ENCODE measurements around the gene FTSJ3.

Gene FTSJ3

DNA sequence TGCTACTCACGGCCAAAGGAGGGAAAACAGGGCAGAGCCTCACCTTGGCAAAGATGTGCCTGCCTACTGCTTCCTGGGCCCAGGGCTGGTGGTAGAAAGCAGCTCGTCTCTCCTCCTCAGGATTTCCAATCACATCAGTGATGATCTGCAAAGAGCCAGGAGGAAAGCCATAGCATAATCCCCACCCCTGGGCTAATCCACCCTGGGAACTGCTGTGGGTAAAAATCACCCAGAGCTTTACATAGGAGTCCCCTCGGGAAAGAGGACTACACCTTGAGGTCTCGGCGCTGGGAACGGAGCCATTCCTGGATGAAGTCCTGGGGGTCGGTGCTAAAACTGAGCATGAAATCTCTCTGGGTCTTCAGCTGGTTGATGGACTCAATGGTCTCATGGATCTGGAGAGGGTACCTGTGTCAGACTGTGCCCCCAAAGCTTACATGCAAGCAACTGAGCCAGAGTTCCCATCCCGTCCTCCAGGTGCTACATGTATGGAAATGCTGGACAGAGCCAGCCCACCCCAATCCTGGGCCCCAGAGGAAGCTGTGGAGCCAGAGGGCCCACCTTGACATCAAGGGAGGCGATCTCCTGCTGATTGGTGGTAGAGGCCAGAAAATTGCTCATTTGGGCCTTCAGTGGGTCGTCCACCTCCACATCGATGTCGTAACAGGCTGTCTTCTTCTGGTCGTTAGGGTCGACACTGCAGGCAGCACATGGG, 5.7 kb upstream of the FTSJ3 start:
- Histone ChIP-seq H3K9me3 (ENCODE audit: control extremely low read depth in 1 of 5, control insufficient read depth in 4 of 5, insufficient read depth in 2 of 5, low read depth in 1 of 5, low read length in 4 of 5) (no peaks in the 10 kb centered on the region), H3K27ac (ENCODE audit: insufficient read depth in 1 of 2, low read depth in 1 of 2, low read length in 2 of 2, poor library complexity in 1 of 2, severe bottlenecking in 2 of 2) (no peak overlapping the region), H3K4me3 (ENCODE audit: control insufficient read depth in 1 of 7, extremely low read depth in 1 of 7, insufficient read depth in 4 of 7, low read depth in 2 of 7, low read length in 6 of 7) (no peak overlapping the region), H3K36me3 (ENCODE audit: control insufficient read depth in 4 of 4, insufficient read depth in 4 of 4, low read length in 3 of 4) (peaks cover 2 to 94% (median 65%) of the 10 kb centered on the region in 4 experiments), H3K4me1 (ENCODE audit: control extremely low read depth in 1 of 4, control insufficient read depth in 4 of 4, insufficient read depth in 4 of 4, low read length in 3 of 4) (peaks cover 5 to 39% (median 26%) of the 10 kb centered on the region in 4 experiments), H3K27me3 (replicated peaks in 2 of 5; ENCODE audit: control insufficient read depth in 4 of 5, insufficient read depth in 5 of 5, low read length in 4 of 5) (no peaks in the 10 kb centered on the region)
- ChIA-PET CTCF (interaction anchor here (0.8 to 6.1 kb wide), 10 partner anchors 6 to 137 kb away, joined by 3 to 51 read pairs (median 4); no protein-coding TSS in a partner anchor), POLR2A (interaction anchor here (1.2 kb wide), 1 partner anchor 8 kb away, joined by 4 read pairs; no protein-coding TSS in a partner anchor)
- DNase-seq = no peak
- WGBS (ENCODE audit: insufficient coverage) = 96% methylated on average over 12 of the region's 14 CpGs

DNA sequence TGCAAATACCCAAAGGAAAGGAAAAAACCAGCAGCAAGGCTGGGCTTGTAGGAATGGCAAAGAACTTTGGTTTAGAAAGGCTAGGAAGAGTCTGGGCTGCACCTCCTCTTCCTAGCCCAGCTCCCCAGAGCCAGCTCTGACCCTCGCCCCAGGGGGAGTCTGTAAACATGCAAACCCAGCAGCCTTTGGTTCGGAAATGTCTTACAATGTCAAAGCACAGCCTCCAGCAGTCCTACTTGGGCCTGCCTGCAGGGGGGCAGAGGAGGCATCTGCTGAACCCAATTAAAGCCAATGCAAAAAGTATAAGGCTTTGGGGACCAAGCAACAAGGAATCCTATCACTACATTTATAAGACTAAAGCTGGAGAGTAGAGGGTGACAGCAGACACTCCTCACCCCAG, 5.0 kb upstream of the FTSJ3 start:
- Histone ChIP-seq H3K27me3 (replicated peaks in 2 of 5; ENCODE audit: control insufficient read depth in 4 of 5, insufficient read depth in 5 of 5, low read length in 4 of 5) (no peaks in the 10 kb centered on the region), H3K36me3 (ENCODE audit: control insufficient read depth in 4 of 4, insufficient read depth in 4 of 4, low read length in 3 of 4) (peaks cover 2 to 87% (median 64%) of the 10 kb centered on the region in 4 experiments), H3K9me3 (ENCODE audit: control extremely low read depth in 1 of 5, control insufficient read depth in 4 of 5, insufficient read depth in 2 of 5, low read depth in 1 of 5, low read length in 4 of 5) (no peaks in the 10 kb centered on the region), H3K4me1 (ENCODE audit: control extremely low read depth in 1 of 4, control insufficient read depth in 4 of 4, insufficient read depth in 4 of 4, low read length in 3 of 4) (peaks cover 9 to 41% (median 27%) of the 10 kb centered on the region in 4 experiments), H3K4me3 (ENCODE audit: control insufficient read depth in 1 of 7, extremely low read depth in 1 of 7, insufficient read depth in 4 of 7, low read depth in 2 of 7, low read length in 6 of 7) (no peak overlapping the region), H3K27ac (ENCODE audit: insufficient read depth in 1 of 2, low read depth in 1 of 2, low read length in 2 of 2, poor library complexity in 1 of 2, severe bottlenecking in 2 of 2) (no peak overlapping the region)
- WGBS (ENCODE audit: insufficient coverage) = 92% methylated on average over 2 of the region's 2 CpGs
- ChIA-PET CTCF (interaction anchor here (0.8 to 6.1 kb wide), 7 partner anchors 7 to 46 kb away, joined by 3 to 51 read pairs (median 4); no protein-coding TSS in a partner anchor), POLR2A (interaction anchor here (1.2 kb wide), 1 partner anchor 9 kb away, joined by 4 read pairs; no protein-coding TSS in a partner anchor)
- no peak for DNase-seq

- no peaks in the 10 kb centered on the region for H3K9me3 ChIP-seq (ENCODE audit: control extremely low read depth in 1 of 5, control insufficient read depth in 4 of 5, insufficient read depth in 2 of 5, low read depth in 1 of 5, low read length in 4 of 5)
- H3K4me3 ChIP-seq (ENCODE audit: control insufficient read depth in 1 of 7, extremely low read depth in 1 of 7, insufficient read depth in 4 of 7, low read depth in 2 of 7, low read length in 6 of 7) = no peak overlapping the region
- peaks cover 2 to 83% (median 61%) of the 10 kb centered on the region in 4 experiments for H3K36me3 ChIP-seq (ENCODE audit: control insufficient read depth in 4 of 4, insufficient read depth in 4 of 4, low read length in 3 of 4)
- WGBS (ENCODE audit: insufficient coverage) = 97% methylated on average over 5 of the region's 5 CpGs
- peaks cover 9 to 41% (median 27%) of the 10 kb centered on the region in 4 experiments for H3K4me1 ChIP-seq (ENCODE audit: control extremely low read depth in 1 of 4, control insufficient read depth in 4 of 4, insufficient read depth in 4 of 4, low read length in 3 of 4)
- no peaks in the 10 kb centered on the region for H3K27me3 ChIP-seq (replicated peaks in 2 of 5; ENCODE audit: control insufficient read depth in 4 of 5, insufficient read depth in 5 of 5, low read length in 4 of 5)
- H3K27ac ChIP-seq (ENCODE audit: insufficient read depth in 1 of 2, low read depth in 1 of 2, low read length in 2 of 2, poor library complexity in 1 of 2, severe bottlenecking in 2 of 2) = peak overlapping the region in 1 of 2 experiments; percentile 37
- DNase-seq = no peak
- ChIA-PET CTCF (interaction anchor here (1.0 to 6.1 kb wide), 7 partner anchors 7 to 47 kb away, joined by 3 to 51 read pairs (median 4); no protein-coding TSS in a partner anchor), POLR2A (interaction anchor here (1.2 kb wide), 1 partner anchor 9 kb away, joined by 4 read pairs; no protein-coding TSS in a partner anchor)
Observed at GRCh38 chr17:63832014-63832413, 4.6 kb upstream of the FTSJ3 start.

DNA sequence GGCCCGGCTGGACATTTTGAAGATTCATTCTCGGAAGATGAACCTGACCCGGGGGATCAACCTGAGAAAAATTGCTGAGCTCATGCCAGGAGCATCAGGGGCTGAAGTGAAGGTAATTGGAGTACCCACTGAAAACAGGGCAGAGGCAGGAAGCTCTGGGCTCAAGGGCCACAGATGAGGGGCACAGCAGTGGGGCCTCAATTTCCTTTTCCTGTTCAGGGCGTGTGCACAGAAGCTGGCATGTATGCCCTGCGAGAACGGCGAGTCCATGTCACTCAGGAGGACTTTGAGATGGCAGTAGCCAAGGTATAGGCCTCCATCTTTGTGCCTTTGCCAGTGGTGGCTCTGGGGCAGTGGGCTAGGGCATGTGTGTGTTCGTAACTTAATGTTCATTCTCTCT, 4.0 kb upstream of the FTSJ3 start:
- no peaks in the 10 kb centered on the region for H3K27me3 ChIP-seq (replicated peaks in 2 of 5; ENCODE audit: control insufficient read depth in 4 of 5, insufficient read depth in 5 of 5, low read length in 4 of 5)
- H3K9me3 ChIP-seq (ENCODE audit: control extremely low read depth in 1 of 5, control insufficient read depth in 4 of 5, insufficient read depth in 2 of 5, low read depth in 1 of 5, low read length in 4 of 5) = no peaks in the 10 kb centered on the region
- peak overlapping the region in 1 of 7 experiments; percentile 9 for H3K4me3 ChIP-seq (ENCODE audit: control insufficient read depth in 1 of 7, extremely low read depth in 1 of 7, insufficient read depth in 4 of 7, low read depth in 2 of 7, low read length in 6 of 7)
- peak overlapping the region in 1 of 2 experiments; percentile 37 for H3K27ac ChIP-seq (ENCODE audit: insufficient read depth in 1 of 2, low read depth in 1 of 2, low read length in 2 of 2, poor library complexity in 1 of 2, severe bottlenecking in 2 of 2)
- peaks cover 2 to 77% (median 57%) of the 10 kb centered on the region in 4 experiments for H3K36me3 ChIP-seq (ENCODE audit: control insufficient read depth in 4 of 4, insufficient read depth in 4 of 4, low read length in 3 of 4)
- CTCF ChIA-PET = interaction anchor here (1.0 to 6.1 kb wide), 7 partner anchors 8 to 134 kb away, joined by 4 to 51 read pairs (median 6); no protein-coding TSS in a partner anchor
- H3K4me1 ChIP-seq (ENCODE audit: control extremely low read depth in 1 of 4, control insufficient read depth in 4 of 4, insufficient read depth in 4 of 4, low read length in 3 of 4) = peaks cover 9 to 41% (median 28%) of the 10 kb centered on the region in 4 experiments
- WGBS (ENCODE audit: insufficient coverage) = 7% methylated on average over 3 of the region's 8 CpGs
- POLR2A ChIA-PET = no interaction called here
- DNase-seq = no peak

DNA sequence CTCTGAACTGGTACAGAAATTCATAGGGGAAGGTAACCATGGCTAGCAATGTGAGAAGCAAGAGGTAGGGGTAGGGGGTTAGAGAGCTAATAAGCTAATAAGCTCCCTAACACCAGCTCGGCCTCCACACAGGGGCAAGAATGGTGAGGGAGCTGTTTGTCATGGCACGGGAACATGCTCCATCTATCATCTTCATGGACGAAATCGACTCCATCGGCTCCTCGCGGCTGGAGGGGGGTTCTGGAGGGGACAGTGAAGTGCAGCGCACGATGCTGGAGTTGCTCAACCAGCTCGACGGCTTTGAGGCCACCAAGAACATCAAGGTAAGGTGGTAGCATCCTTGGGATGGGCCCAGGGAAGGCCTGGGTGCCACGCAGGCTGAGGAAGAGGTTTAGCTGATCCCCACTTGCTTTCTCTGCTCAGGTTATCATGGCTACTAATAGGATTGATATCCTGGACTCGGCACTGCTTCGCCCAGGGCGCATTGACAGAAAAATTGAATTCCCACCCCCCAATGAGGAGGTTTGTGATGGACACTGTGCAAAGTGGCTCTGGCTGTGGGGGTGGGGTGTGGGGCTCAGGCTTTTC, 3.5 kb upstream of the FTSJ3 start:
- CTCF ChIA-PET = interaction anchor here (1.0 to 6.1 kb wide), 9 partner anchors 8 to 133 kb away, joined by 3 to 51 read pairs (median 6); no protein-coding TSS in a partner anchor
- Histone ChIP-seq H3K36me3 (ENCODE audit: control insufficient read depth in 4 of 4, insufficient read depth in 4 of 4, low read length in 3 of 4) (peaks cover 2 to 74% (median 53%) of the 10 kb centered on the region in 4 experiments), H3K27ac (ENCODE audit: insufficient read depth in 1 of 2, low read depth in 1 of 2, low read length in 2 of 2, poor library complexity in 1 of 2, severe bottlenecking in 2 of 2) (peak overlapping the region in 1 of 2 experiments; percentile 37), H3K9me3 (ENCODE audit: control extremely low read depth in 1 of 5, control insufficient read depth in 4 of 5, insufficient read depth in 2 of 5, low read depth in 1 of 5, low read length in 4 of 5) (no peaks in the 10 kb centered on the region), H3K4me1 (ENCODE audit: control extremely low read depth in 1 of 4, control insufficient read depth in 4 of 4, insufficient read depth in 4 of 4, low read length in 3 of 4) (peaks cover 11 to 46% (median 33%) of the 10 kb centered on the region in 4 experiments), H3K27me3 (replicated peaks in 2 of 5; ENCODE audit: control insufficient read depth in 4 of 5, insufficient read depth in 5 of 5, low read length in 4 of 5) (no peaks in the 10 kb centered on the region), H3K4me3 (ENCODE audit: control insufficient read depth in 1 of 7, extremely low read depth in 1 of 7, insufficient read depth in 4 of 7, low read depth in 2 of 7, low read length in 6 of 7) (no peak overlapping the region)
- WGBS (ENCODE audit: insufficient coverage) = 93% methylated on average over 12 of the region's 15 CpGs
- no peak for DNase-seq
- POLR2A ChIA-PET = no interaction called here

- no peak overlapping the region for H3K4me3 ChIP-seq (ENCODE audit: control insufficient read depth in 1 of 7, extremely low read depth in 1 of 7, insufficient read depth in 4 of 7, low read depth in 2 of 7, low read length in 6 of 7)
- POLR2A ChIA-PET = interaction anchor here (0.6 kb wide), 1 partner anchor 673 kb away, joined by 3 read pairs; no protein-coding TSS in a partner anchor
- H3K36me3 ChIP-seq (ENCODE audit: control insufficient read depth in 4 of 4, insufficient read depth in 4 of 4, low read length in 3 of 4) = peaks cover 2 to 73% (median 51%) of the 10 kb centered on the region in 4 experiments
- peaks cover 13 to 48% (median 35%) of the 10 kb centered on the region in 4 experiments for H3K4me1 ChIP-seq (ENCODE audit: control extremely low read depth in 1 of 4, control insufficient read depth in 4 of 4, insufficient read depth in 4 of 4, low read length in 3 of 4)
- CTCF ChIA-PET = interaction anchor here (0.8 to 6.1 kb wide), 7 partner anchors 9 to 133 kb away, joined by 3 to 51 read pairs (median 7); no protein-coding TSS in a partner anchor
- H3K27ac ChIP-seq (ENCODE audit: insufficient read depth in 1 of 2, low read depth in 1 of 2, low read length in 2 of 2, poor library complexity in 1 of 2, severe bottlenecking in 2 of 2) = no peak overlapping the region
- H3K27me3 ChIP-seq (replicated peaks in 2 of 5; ENCODE audit: control insufficient read depth in 4 of 5, insufficient read depth in 5 of 5, low read length in 4 of 5) = no peaks in the 10 kb centered on the region
- no peak for DNase-seq
- WGBS (ENCODE audit: insufficient coverage) = 100% methylated on average over 4 of the region's 5 CpGs
- H3K9me3 ChIP-seq (ENCODE audit: control extremely low read depth in 1 of 5, control insufficient read depth in 4 of 5, insufficient read depth in 2 of 5, low read depth in 1 of 5, low read length in 4 of 5) = no peaks in the 10 kb centered on the region
Observed at GRCh38 chr17:63830278-63830677, 2.8 kb upstream of the FTSJ3 start.
